HG02763 (cell line): ENCODE data around the gene EHBP1.
"Not testable (repeated sequence)": the region's sequence is repeated elsewhere in the genome, so short reads cannot be mapped to it uniquely, and the experiment has no call there.

ENCODE experiments used
- ATAC-seq: cut with Tn5 transposase; IDR thresholded peaks from one replicate; pipeline ENCODE4 v1.9.1; 2021; ENCODE audit warnings: mild to moderate bottlenecking, moderate library complexity; ENCODE audit not compliant: unreplicated experiment

EHBP1 gene

DNA sequence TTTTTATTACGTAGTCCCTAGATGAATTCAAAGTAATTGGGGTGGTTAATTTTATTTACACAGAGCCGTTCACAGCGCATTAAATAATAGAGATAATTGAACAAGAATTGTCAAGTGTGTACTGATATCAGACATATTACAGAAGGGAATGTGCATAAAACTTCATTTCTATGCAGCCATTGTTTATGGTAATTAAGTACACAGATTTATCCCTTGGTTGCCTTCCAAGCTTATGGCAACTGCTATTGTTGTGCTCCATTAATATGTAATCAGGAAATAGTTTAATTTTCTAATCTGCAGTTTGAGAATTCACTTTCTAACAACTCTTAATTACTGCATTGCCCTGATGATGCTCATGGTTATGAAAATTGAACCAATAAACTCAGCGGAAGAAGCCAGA is 297.8 kb downstream of the EHBP1 start:
- ATAC-seq = no peak

DNA sequence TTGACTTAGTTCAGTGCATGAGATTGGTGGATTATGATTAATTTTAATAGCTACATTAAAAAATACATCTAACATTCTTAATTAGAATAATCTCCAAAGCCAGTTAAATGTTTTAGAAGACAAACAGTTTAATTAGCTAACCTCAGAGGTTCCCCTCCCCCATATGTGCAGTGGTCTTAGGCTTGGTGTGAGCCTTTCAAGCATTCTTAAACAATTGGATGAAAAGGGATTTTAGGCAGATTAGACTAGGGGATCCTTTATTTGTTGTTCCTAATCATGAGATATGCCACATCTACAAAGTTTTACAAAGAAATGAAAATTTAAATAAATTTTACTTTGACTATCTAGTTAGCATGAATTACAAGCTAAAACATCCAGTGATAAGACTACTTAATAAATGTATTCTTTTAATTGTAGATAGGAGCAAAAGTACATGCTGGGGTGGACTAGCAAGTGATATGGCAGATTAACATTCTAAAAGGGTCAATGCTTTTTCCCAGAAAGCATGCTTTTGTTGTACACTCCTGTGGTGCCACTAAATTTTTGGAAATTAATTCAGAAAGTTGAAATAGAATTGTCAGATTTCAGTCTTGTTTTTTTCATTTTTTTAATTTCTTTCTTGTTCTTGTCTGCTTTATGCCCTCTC is 302.4 kb downstream of the EHBP1 start:
- no peak for ATAC-seq

GRCh38 chr2:63008838-63009237 is 303.3 kb downstream of the EHBP1 start:
- ATAC-seq = no peak

DNA sequence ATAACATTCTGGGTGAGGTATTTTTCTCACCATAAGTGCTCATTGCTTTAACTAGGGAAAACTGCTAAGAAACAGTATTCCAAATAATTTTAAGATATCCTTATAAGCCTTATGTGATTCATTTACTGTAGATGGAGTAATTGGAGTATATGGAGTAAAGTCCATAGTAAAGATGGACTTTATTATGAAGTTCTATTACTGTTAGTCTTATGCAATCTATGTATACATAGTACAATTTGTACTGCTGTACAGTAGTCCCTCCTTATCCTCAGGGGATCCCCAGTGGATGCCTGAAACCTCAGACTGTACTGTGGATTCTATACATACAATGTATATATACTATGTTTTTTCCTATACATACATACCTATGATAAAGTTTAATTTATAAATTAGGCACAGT is 304.0 kb downstream of the EHBP1 start:
- ATAC-seq = no peak

- no peak for ATAC-seq
These were observed 307.0 kb downstream of the EHBP1 start for GRCh38 chr2:63012541-63012940.

- ATAC-seq = no peak
These were observed 307.9 kb downstream of the EHBP1 start for GRCh38 chr2:63013438-63013837.

GRCh38 chr2:63015389-63015788 is 309.9 kb downstream of the EHBP1 start:
- no peak for ATAC-seq

DNA sequence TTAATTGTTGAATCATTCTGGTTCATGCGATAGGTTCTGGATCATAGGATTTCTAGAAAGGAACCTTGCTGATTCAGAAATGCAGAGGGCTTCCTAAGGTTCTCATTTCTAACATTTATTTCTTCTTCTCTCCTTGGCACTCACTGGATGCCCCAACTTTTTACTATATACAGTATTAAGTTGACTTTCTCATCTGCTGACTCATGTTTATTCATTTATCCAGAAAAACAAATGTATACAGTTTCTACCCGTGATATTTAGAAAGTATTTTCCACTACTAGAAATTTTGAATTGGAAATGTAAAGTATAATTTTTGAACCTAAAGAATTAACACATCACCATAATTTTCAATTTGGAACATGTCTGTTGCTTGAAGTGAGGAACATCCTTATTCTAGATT is 312.9 kb downstream of the EHBP1 start:
- no peak for ATAC-seq

- ATAC-seq = not testable (repeated sequence)
These were observed 314.2 kb downstream of the EHBP1 start for GRCh38 chr2:63019686-63020085.

DNA sequence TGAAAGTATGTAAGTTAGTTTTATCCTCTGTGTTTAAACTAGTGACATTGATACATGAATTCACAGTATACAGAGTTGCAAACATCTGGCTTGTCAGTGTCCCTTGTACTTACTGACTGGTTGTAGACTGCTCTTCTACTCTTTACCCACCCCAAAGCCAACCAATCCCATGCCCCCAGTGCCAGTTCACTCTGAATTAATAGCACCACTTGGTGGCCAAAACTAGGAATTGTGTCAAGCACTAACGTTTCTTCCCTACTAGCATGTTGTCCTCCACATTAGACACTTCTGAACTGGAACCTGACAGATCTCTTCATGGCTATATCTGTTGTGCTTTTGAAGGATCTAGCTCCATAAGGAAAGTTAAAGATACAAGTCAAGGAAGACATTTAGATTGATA is 317.9 kb downstream of the EHBP1 start:
- no peak for ATAC-seq

GRCh38 chr2:63027220-63027619 is 321.7 kb downstream of the EHBP1 start:
- ATAC-seq = no peak

- no peak for ATAC-seq
These were observed 323.5 kb downstream of the EHBP1 start for GRCh38 chr2:63029058-63029457.

GRCh38 chr2:63034526-63034925 is 329.0 kb downstream of the EHBP1 start:
- ATAC-seq = no peak

GRCh38 chr2:63035169-63035568 is 329.7 kb downstream of the EHBP1 start:
- no peak for ATAC-seq

DNA sequence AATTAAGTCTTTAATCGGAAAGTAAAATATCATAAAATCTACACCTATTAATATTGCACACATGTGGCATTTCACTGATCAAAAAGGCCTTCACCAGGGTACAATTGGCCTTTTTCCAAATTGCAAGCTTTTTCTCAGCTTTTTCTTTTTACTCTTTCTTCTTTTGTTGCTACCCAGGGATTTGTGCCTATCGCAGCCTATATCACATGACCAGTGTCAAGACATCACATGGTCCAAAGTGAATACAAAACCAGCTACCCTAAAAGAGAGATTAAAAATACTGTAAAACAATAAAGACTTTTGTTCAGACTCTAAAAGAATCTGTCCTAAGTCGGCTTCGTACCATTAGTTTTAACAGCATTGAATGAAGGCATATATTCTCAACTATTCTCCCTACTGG is 330.1 kb downstream of the EHBP1 start:
- ATAC-seq = no peak

DNA sequence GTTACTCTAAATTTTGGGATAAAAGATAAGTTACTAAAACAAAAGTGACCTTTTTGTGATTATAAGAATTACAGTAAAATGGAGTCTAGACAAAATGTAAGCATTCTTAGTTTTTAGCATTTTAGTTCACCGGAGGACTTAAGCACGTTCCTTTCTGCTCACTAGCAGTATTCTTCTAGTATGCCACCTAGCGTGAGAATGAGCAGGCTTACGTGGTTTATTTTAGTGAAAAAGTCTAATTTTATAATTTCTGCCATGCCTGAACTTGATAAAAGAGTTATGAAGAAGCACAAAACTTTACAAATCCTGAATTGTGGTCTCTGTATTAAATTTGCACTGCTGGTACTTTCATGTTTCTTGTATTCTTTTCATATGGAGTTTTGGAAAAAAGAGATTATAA is 332.5 kb downstream of the EHBP1 start:
- ATAC-seq = no peak

DNA sequence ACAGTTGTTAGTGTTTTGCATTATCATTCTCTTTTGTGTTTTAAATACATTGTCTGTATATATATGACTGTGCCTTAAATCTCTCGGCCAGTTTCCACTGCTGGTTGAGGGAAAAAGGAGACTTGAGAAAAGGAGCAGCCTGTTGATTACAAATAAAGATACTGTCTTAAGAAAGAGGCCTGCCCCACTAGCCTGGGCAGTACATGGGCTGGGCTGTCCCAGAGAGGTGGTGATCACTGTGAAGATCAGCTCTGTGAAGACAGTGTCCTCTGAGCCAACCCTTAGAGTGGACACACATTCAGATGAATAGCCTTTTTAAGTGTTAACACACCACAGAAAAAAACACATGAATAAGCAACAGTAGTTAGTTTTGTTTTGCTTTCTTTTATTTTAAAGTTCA is 335.1 kb downstream of the EHBP1 start:
- no peak for ATAC-seq

DNA sequence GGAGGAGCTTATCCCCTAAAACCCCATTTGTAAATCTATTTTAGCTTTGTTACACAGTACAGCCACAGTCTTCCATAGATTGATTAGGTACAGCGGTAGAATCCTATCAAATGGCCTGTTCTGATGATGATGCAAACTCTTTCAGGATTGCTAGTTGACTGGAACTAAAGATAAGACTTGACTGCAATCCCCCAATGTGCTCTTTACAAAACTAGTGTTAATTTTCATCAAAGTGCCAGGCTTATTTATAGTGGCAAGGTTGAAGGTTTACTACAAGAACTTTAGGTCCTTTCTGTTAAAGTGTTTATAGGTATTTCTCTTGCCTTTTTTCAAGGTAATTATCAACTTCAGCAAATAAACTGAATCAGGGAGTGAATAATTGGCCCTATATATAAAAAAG is 336.1 kb downstream of the EHBP1 start:
- no peak for ATAC-seq

- no peak for ATAC-seq
These were observed 339.1 kb downstream of the EHBP1 start for GRCh38 chr2:63044362-63045327.

- no peak for ATAC-seq
These were observed 341.0 kb downstream of the EHBP1 start for GRCh38 chr2:63046552-63046951.

GRCh38 chr2:63046961-63047320 is 341.4 kb downstream of the EHBP1 start:
- no peak for ATAC-seq
